KMS-11 (cell line): ENCODE data around the gene CDH22.

Source experiments
- H2AFZ ChIP-seq: fragments of 200-600 bp; sonication (generic); 2 replicates; pipeline ENCODE4 v1.6.1; 2016; ENCODE audit warnings: antibody characterized with exemption, mixed run types, low read depth
- H3K27ac ChIP-seq: fragments of 200-600 bp; sonication (generic); 2 replicates; pipeline ENCODE4 v1.6.1; 2016; ENCODE audit warnings: mild to moderate bottlenecking, mixed run types
- H3K27me3 ChIP-seq: fragments of 200-600 bp; sonication (generic); 2 replicates; pipeline ENCODE4 v1.6.1; 2017; ENCODE audit warnings: mild to moderate bottlenecking, low read depth, mixed run types, moderate library complexity; ENCODE audit not compliant: insufficient read depth
- H3K36me3 ChIP-seq: fragments of 200-600 bp; sonication (generic); 2 replicates; pipeline ENCODE4 v1.6.1; 2017; ENCODE audit warnings: mild to moderate bottlenecking, mixed run types; ENCODE audit not compliant: insufficient read depth
- H3K4me1 ChIP-seq: fragments of 200-600 bp; sonication (generic); 2 replicates; pipeline ENCODE4 v1.6.1; 2016; ENCODE audit warnings: mild to moderate bottlenecking, low read depth, mixed run types; ENCODE audit not compliant: poor library complexity, severe bottlenecking
- H3K4me2 ChIP-seq: fragments of 200-600 bp; sonication (generic); 2 replicates; pipeline ENCODE4 v1.7.0; 2016; ENCODE audit warnings: mild to moderate bottlenecking, mixed run types
- H3K4me3 ChIP-seq: fragments of 200-600 bp; sonication (generic); IDR thresholded peaks from 2 replicates; pipeline ENCODE4 v1.6.1; 2017; ENCODE audit warnings: low read depth, low read length, mixed read lengths; ENCODE audit not compliant: insufficient read depth
- H3K79me2 ChIP-seq: fragments of 200-600 bp; sonication (generic); 2 replicates; pipeline ENCODE4 v1.6.1; 2016; ENCODE audit warnings: low read depth, mixed run types; ENCODE audit not compliant: insufficient read depth
- H3K9ac ChIP-seq: fragments of 200-600 bp; sonication (generic); 2 replicates; pipeline ENCODE4 v1.6.1; 2016; ENCODE audit warnings: mild to moderate bottlenecking, mixed run types
- H4K20me1 ChIP-seq: fragments of 200-600 bp; sonication (generic); 2 replicates; pipeline ENCODE4 v1.6.1; 2016; ENCODE audit warnings: mild to moderate bottlenecking, mixed run types; ENCODE audit not compliant: insufficient read depth
- TF ChIP-seq, protein P1 (sequence below): fragments of 200-600 bp; sonication (generic); conservative IDR thresholded peaks from 2 replicates; pipeline ENCODE4 v1.6.1; 2017; ENCODE audit warnings: low read depth, mild to moderate bottlenecking, antibody characterized with exemption, low read length, moderate library complexity, mixed read lengths

The CDH22 gene, protein sequence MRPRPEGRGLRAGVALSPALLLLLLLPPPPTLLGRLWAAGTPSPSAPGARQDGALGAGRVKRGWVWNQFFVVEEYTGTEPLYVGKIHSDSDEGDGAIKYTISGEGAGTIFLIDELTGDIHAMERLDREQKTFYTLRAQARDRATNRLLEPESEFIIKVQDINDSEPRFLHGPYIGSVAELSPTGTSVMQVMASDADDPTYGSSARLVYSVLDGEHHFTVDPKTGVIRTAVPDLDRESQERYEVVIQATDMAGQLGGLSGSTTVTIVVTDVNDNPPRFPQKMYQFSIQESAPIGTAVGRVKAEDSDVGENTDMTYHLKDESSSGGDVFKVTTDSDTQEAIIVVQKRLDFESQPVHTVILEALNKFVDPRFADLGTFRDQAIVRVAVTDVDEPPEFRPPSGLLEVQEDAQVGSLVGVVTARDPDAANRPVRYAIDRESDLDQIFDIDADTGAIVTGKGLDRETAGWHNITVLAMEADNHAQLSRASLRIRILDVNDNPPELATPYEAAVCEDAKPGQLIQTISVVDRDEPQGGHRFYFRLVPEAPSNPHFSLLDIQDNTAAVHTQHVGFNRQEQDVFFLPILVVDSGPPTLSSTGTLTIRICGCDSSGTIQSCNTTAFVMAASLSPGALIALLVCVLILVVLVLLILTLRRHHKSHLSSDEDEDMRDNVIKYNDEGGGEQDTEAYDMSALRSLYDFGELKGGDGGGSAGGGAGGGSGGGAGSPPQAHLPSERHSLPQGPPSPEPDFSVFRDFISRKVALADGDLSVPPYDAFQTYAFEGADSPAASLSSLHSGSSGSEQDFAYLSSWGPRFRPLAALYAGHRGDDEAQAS

DNA sequence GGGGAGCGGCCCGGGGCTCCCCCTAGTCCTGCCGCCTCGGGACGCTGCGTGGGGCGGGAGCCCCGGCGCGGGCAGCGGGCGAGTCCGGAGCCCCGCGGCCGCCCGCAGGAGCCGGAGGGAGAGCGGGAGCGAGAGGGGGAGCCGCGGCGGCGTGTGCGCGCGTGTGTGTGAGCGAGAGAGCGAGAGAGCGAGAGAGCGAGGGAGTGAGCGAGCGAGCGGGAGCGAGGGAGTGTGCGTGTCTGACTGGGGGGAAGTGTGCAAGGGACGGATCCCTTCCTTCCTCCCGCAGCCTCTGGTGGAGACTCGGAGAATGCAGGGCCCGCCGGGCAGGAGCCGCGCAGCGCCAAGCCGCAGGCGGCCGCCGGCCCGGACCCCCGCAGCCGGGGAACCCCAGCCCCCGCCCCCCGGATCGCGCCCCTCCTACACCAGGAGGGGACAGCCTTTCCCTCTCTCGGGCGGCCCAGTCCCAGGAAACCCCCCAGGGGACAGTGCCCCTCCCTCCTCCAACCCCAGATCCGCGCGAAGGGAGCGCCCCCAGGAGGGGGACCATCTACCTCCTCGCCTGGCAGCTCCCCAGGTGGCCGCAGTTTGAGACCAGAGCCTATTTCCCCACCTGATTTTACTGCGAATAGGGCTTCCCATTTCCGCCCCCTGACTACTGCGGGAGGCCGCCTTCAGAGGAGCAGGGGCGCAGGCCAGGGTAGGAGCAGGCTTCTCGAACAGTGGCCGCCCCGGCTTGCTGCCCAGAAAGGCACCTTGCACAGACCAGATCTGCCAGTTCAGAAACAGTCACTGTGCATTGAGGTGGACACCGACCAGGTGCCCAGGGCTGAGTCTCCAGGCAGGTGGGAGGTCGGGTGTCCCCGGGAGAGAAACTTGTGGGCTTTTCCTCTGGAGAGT, at the start of gene CDH22:
Gene CDH22, minus strand, starts transcription at position 241 of the 900 bp plus-strand sequence. CDS start 57,204 bp downstream, outside the sequence.
- H4K20me1 ChIP-seq, result no peaks in the 10 kb centered on the region
- H3K27me3 ChIP-seq, result peaks cover 95% of the 10 kb centered on the region
- peak within 1 kb of the TSS; percentile 86 for H3K4me2 ChIP-seq
- TF ChIP-seq, protein P1, sequence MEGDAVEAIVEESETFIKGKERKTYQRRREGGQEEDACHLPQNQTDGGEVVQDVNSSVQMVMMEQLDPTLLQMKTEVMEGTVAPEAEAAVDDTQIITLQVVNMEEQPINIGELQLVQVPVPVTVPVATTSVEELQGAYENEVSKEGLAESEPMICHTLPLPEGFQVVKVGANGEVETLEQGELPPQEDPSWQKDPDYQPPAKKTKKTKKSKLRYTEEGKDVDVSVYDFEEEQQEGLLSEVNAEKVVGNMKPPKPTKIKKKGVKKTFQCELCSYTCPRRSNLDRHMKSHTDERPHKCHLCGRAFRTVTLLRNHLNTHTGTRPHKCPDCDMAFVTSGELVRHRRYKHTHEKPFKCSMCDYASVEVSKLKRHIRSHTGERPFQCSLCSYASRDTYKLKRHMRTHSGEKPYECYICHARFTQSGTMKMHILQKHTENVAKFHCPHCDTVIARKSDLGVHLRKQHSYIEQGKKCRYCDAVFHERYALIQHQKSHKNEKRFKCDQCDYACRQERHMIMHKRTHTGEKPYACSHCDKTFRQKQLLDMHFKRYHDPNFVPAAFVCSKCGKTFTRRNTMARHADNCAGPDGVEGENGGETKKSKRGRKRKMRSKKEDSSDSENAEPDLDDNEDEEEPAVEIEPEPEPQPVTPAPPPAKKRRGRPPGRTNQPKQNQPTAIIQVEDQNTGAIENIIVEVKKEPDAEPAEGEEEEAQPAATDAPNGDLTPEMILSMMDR, result 0 out of 2 replicates have a peak, but pooled peaks have one; percentile 22
- no peak within 1 kb of the TSS for H3K4me3 ChIP-seq
- peaks cover 6% of the 10 kb centered on the region for H3K4me1 ChIP-seq
- H3K27ac ChIP-seq, result no peak within 1 kb of the TSS
- no peak within 1 kb of the TSS for H3K9ac ChIP-seq
- H3K79me2 ChIP-seq, result no peaks in the 10 kb centered on the region
- H3K36me3 ChIP-seq, result no peaks in the 10 kb centered on the region
- H2AFZ ChIP-seq, result peak within 1 kb of the TSS; percentile 60

DNA sequence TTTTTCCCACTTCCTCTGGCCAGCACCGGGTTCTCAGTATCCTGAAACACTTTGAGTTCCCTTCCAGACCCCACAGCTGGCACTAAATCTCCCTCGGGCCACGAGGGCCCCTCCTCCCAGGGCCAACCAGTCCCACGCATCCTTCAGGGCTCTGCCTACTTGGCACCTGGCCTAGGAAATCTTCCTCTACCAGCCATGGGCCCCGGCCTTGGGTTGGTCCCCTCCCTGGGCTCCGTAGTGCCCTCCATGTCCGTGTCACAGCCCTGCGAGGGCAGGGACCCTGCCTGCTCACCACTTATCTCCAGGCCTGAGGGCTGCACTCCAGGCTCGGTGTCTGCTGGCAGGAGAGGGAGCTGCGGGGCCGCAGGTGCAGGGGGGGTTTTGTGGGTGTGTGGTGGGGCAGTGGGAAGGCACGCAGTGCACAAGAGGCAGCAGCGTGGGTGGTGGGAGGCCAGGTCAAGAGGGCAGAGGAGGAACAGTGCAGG, 48.8 kb upstream of the CDH22 start:
- Histone ChIP-seq H4K20me1 (peaks cover 3% of the 10 kb centered on the region), H3K27me3 (no peaks in the 10 kb centered on the region), H3K4me2 (no peak overlapping the region), H3K36me3 (peaks cover 5% of the 10 kb centered on the region; the same call in 1 of the 2 replicates), H3K9ac (no peak overlapping the region), H3K4me3 (no peak overlapping the region), H2AFZ (no peak overlapping the region), H3K79me2 (peaks cover 23% of the 10 kb centered on the region), H3K27ac (no peak overlapping the region), H3K4me1 (peaks cover 11% of the 10 kb centered on the region)
- TF ChIP-seq, protein P1, result no peak

DNA sequence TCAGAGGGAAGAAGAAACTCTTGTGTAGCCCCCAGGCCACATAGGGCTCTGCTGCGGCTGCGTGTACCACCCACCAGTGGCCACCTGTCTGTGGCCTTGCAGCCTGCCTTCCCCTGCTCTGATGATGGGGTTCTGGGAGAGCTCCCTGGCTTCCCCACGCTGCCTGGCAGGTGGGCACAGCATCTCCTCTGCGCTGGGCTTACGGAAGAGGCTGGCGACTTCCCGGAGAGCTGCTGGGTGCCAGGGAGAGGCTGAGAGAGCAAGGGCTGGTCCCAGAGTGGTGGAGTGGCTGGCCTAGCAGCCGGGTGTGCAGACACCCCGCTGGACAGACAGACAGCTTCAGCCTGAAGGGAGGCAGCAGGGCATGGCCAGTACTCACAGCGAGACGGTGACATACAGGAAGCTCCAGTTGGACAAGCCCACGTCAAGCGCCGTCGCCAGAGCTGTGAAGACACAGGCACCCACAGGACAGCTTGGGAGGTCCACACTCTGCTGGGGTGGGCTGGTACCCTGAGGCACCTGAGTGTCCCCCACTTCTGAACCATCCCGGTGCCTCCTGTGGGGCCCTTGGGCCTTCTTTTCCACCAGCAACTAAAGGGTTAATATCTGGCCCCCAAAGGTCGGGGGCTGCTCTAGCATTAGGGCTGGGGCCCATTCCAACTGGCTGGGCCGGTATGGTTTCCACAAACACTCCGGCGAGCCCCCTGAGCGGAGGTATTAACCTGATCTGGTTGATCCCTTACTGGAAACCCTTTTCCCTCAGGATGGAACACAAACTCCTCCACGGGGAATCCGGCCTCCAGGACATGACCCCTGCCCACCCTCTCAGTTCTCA, 48.1 kb upstream of the CDH22 start:
- H3K4me2 ChIP-seq, result no peak overlapping the region
- H3K27ac ChIP-seq, result no peak overlapping the region

More for the DNA sequence above, 48.1 kb upstream of the CDH22 start:
- H3K27me3 ChIP-seq, result no peaks in the 10 kb centered on the region
- peaks cover 3% of the 10 kb centered on the region; the same call in 1 of the 2 replicates for H3K36me3 ChIP-seq
- no peak overlapping the region for H2AFZ ChIP-seq
- peaks cover 11% of the 10 kb centered on the region for H3K4me1 ChIP-seq
- H3K4me3 ChIP-seq, result no peak overlapping the region
- H3K9ac ChIP-seq, result no peak overlapping the region
- no peaks in the 10 kb centered on the region; the same call in 1 of the 2 replicates for H4K20me1 ChIP-seq
- H3K79me2 ChIP-seq, result peaks cover 16% of the 10 kb centered on the region
- TF ChIP-seq, protein P1, result no peak
